ENCODE measurements around the gene ARHGEF2. TPM values are rescaled to one million over a fixed set of nuclear protein-coding genes. Genes with fewer than 3 reads are reported as not detected.
"Not testable (repeated sequence)": the region's sequence is repeated elsewhere in the genome, so short reads cannot be mapped to it uniquely, and the experiment has no call there.

The ARHGEF2 gene
- total RNA-seq, 1 experiment from 2014 or later = 155 TPM

- no peak for DNase-seq (ENCODE audit: low spot score)
Measured at GRCh38 chr1:155990005-155990739, 11.8 kb upstream of the ARHGEF2 start.

- DNase-seq (ENCODE audit: low spot score) = peak; percentile 80
Measured at GRCh38 chr1:155989242-155990004, 11.1 kb upstream of the ARHGEF2 start.

- not testable (repeated sequence) for DNase-seq (ENCODE audit: low spot score)
Measured at GRCh38 chr1:155984903-155985645, 6.7 kb upstream of the ARHGEF2 start.

GRCh38 chr1:155984341-155984740 is 6.0 kb upstream of the ARHGEF2 start:
- no peak for DNase-seq (ENCODE audit: low spot score)

GRCh38 chr1:155983191-155984024 is 5.1 kb upstream of the ARHGEF2 start:
- DNase-seq (ENCODE audit: low spot score) = peak; percentile 93

GRCh38 chr1:155982106-155982505 is 3.8 kb upstream of the ARHGEF2 start:
- no peak for DNase-seq (ENCODE audit: low spot score)

GRCh38 chr1:155981266-155982088 is 3.1 kb upstream of the ARHGEF2 start:
- peak; percentile 79 for DNase-seq (ENCODE audit: low spot score)

GRCh38 chr1:155979597-155980343 is 1.4 kb upstream of the ARHGEF2 start:
- no peak for DNase-seq (ENCODE audit: low spot score)

GRCh38 chr1:155978973-155979429 is 654 bp upstream of the ARHGEF2 start:
- DNase-seq (ENCODE audit: low spot score) = peak; percentile 70

GRCh38 chr1:155977690-155978324 is 540 bp downstream of the ARHGEF2 start:
- DNase-seq (ENCODE audit: low spot score) = no peak

- peak; percentile 49 for DNase-seq (ENCODE audit: low spot score)
Measured at GRCh38 chr1:155976913-155977689, 1.2 kb downstream of the ARHGEF2 start.

GRCh38 chr1:155976062-155976912 is 2.1 kb downstream of the ARHGEF2 start:
- peak; percentile 84 for DNase-seq (ENCODE audit: low spot score)

GRCh38 chr1:155975375-155976061 is 2.8 kb downstream of the ARHGEF2 start:
- DNase-seq (ENCODE audit: low spot score) = no peak

- no peak for DNase-seq (ENCODE audit: low spot score)
Measured at GRCh38 chr1:155974208-155975115, 3.9 kb downstream of the ARHGEF2 start.

- no peak for DNase-seq (ENCODE audit: low spot score)
Measured at GRCh38 chr1:155973723-155974122, 4.6 kb downstream of the ARHGEF2 start.

All from A172 (cell line).